HCT116 (cell line): Measurements from ENCODE around the gene PCDH17. TPM values are rescaled to one million over a fixed set of nuclear protein-coding genes. Genes with fewer than 3 reads are reported as not detected.

ENCODE experiments used
- ATAC-seq: fragments of 200-7000 bp; cut with Tn5 transposase; 2 replicates; pipeline ENCODE4 v1.9.1; 2020; ENCODE audit warnings: mild to moderate bottlenecking, moderate library complexity
- BruUV-seq: library from RNA; stranded (reverse); fragments of 400-500 nt; replicated peaks from 2 replicates; lab custom pipeline; 2021; lab: Mats Ljungman, UMichigan
- CTCF ChIA-PET: fragments of 300-600 bp; sonication (Branson Sonifier 250); formaldehyde crosslinking; loops from one replicate; lab custom pipeline; 2021; ENCODE audit warnings: antibody characterized with exemption; lab: Charles Lee
- POLR2A ChIA-PET: fragments of 300-600, 350-600 bp; sonication (Branson Sonifier 250); formaldehyde crosslinking; loops from one replicate; lab custom pipeline; 2021; ENCODE audit warnings: antibody characterized with exemption; lab: Charles Lee
- RAD21 ChIA-PET, 2 experiments: fragments of 300-600 bp; sonication (Branson Sonifier 250); formaldehyde crosslinking; loops; one replicate each; lab custom pipeline; 2023; ENCODE audit warnings: low total read pairs in 2 of 2; ENCODE audit not compliant: uncharacterized antibody in 2 of 2, unreplicated experiment in 2 of 2, low non-redundant PET in 1 of 2; lab: Charles Lee
- DNase-seq: peaks from one replicate; pipeline ENCODE4 v3.0.0-alpha.2; 2010; ENCODE audit warnings: low read depth, low spot score
- H2AFZ ChIP-seq: fragments of 200-600 bp; shearing (Covaris generic), sonication (generic); 2 replicates; pipeline ENCODE4 v1.6.1; 2017; ENCODE audit warnings: low read depth, mixed run types, mixed read lengths, antibody characterized with exemption, low read length; ENCODE audit not compliant: poor library complexity, severe bottlenecking
- H3K27ac ChIP-seq: 2 replicates; pipeline ENCODE4 v1.5.1; 2012; ENCODE audit warnings: low read depth, low read length
- H3K27me3 ChIP-seq: fragments of 200-600 bp; sonication (generic); 2 replicates; pipeline ENCODE4 v1.6.1; 2016; ENCODE audit warnings: mixed run types, low read length, mixed read lengths; ENCODE audit not compliant: insufficient read depth
- H3K36me3 ChIP-seq, 2 experiments: fragments of 200-500 bp in 1 of 2; fragments of 200-600 bp in 1 of 2; sonication (Bioruptor generic) in 1 of 2; sonication (generic) in 1 of 2; 2 replicates each; pipeline versions ENCODE4 v1.5.1 to v1.6.1; 2014 to 2016; ENCODE audit warnings: low read length in 2 of 2, inconsistent platforms in 1 of 2, mixed read lengths in 1 of 2, mixed run types in 1 of 2; ENCODE audit not compliant: insufficient read depth in 2 of 2, control insufficient read depth in 1 of 2
- H3K4me1 ChIP-seq, 2 experiments: fragments of 200-600 bp in 1 of 2; sonication (generic) in 1 of 2; 2 replicates each; pipeline versions ENCODE4 v1.5.1 to v1.6.1; 2012 to 2017; ENCODE audit warnings: low read length in 2 of 2, inconsistent platforms in 1 of 2, mild to moderate bottlenecking in 1 of 2, mixed read lengths in 1 of 2, mixed run types in 1 of 2, moderate library complexity in 1 of 2; ENCODE audit not compliant: insufficient read depth in 2 of 2, control insufficient read depth in 1 of 2
- H3K4me2 ChIP-seq: fragments of 200-600 bp; sonication (generic); 2 replicates; pipeline ENCODE4 v1.6.1; 2017; ENCODE audit warnings: mixed run types, low read length, mixed read lengths
- H3K4me3 ChIP-seq, 2 experiments: fragments of 200-600 bp in 1 of 2; sonication (generic) in 1 of 2; replicated peaks in 1 of 2; 2 replicates each; pipeline ENCODE4 v1.5.1; 2011 to 2016; ENCODE audit warnings: low read length in 2 of 2, control low read depth in 1 of 2, low read depth in 1 of 2, mild to moderate bottlenecking in 1 of 2, mixed read lengths in 1 of 2, mixed run types in 1 of 2
- H3K79me2 ChIP-seq: fragments of 200-600 bp; sonication (generic); 2 replicates; pipeline ENCODE4 v1.6.1; 2017; ENCODE audit warnings: mild to moderate bottlenecking, mixed run types, low read length, moderate library complexity, mixed read lengths; ENCODE audit not compliant: insufficient read depth
- H3K9ac ChIP-seq: fragments of 200-600 bp; sonication (generic); 2 replicates; pipeline ENCODE4 v1.6.1; 2016; ENCODE audit warnings: low read length, mixed read lengths
- H3K9me2 ChIP-seq: fragments of 200-600 bp; sonication (generic), shearing (Covaris generic); 2 replicates; pipeline ENCODE4 v1.6.1; 2017; ENCODE audit warnings: mixed run types, mild to moderate bottlenecking, moderate library complexity; ENCODE audit not compliant: insufficient read depth
- H3K9me3 ChIP-seq, 2 experiments: fragments of 200-500 bp in 1 of 2; fragments of 200-600 bp in 1 of 2; sonication (Bioruptor generic) in 1 of 2; sonication (generic) in 1 of 2; 2 replicates each; pipeline ENCODE4 v1.6.1; 2014 to 2017; ENCODE audit warnings: low read length in 2 of 2, mixed read lengths in 2 of 2, inconsistent platforms in 1 of 2, low read depth in 1 of 2, mild to moderate bottlenecking in 1 of 2, mixed run types in 1 of 2, moderate library complexity in 1 of 2; ENCODE audit not compliant: control insufficient read depth in 1 of 2, insufficient read depth in 1 of 2
- H4K20me1 ChIP-seq: fragments of 200-600 bp; sonication (generic), shearing (Covaris generic); 2 replicates; pipeline ENCODE4 v1.6.1; 2017; ENCODE audit warnings: mixed run types, mild to moderate bottlenecking, moderate library complexity; ENCODE audit not compliant: insufficient read depth
- CBX3 ChIP-seq: IDR thresholded peaks from 2 replicates; pipeline ENCODE4 v1.6.1; 2012; ENCODE audit warnings: low read depth
- EGR1 ChIP-seq: IDR thresholded peaks from 2 replicates; pipeline ENCODE4 v1.6.1; 2012; ENCODE audit warnings: low read depth
- EZH2 ChIP-seq: fragments of 200-600 bp; sonication (generic); IDR thresholded peaks from 2 replicates; pipeline ENCODE4 v1.6.1; 2017; ENCODE audit warnings: antibody characterized with exemption, mixed run types
- EZH2phosphoT487 ChIP-seq: fragments of 200-600 bp; IDR thresholded peaks from 2 replicates; pipeline ENCODE4 v1.6.1; 2018; ENCODE audit warnings: antibody characterized with exemption, borderline replicate concordance
- FOSL1 ChIP-seq: IDR thresholded peaks from 2 replicates; pipeline ENCODE4 v1.6.1; 2012; ENCODE audit warnings: low read depth
- JUND ChIP-seq: IDR thresholded peaks from 2 replicates; pipeline ENCODE4 v1.6.1; 2012
- POLR2AphosphoS5 ChIP-seq: IDR thresholded peaks from 2 replicates; pipeline ENCODE4 v1.6.1; 2011; ENCODE audit warnings: mild to moderate bottlenecking, low read depth, low read length, moderate library complexity
- RAD21 ChIP-seq: IDR thresholded peaks from 2 replicates; pipeline ENCODE4 v1.6.1; 2012; ENCODE audit warnings: low read depth, mild to moderate bottlenecking
- SIN3A ChIP-seq: IDR thresholded peaks from 2 replicates; pipeline ENCODE4 v1.6.1; 2012; ENCODE audit warnings: low read depth
- TCF7L2 ChIP-seq: IDR thresholded peaks from 2 replicates; pipeline ENCODE4 v1.7.0; 2011; ENCODE audit warnings: borderline replicate concordance, inconsistent platforms; ENCODE audit not compliant: insufficient read depth, insufficient read length; ENCODE audit errors: extremely low read depth
- YY1 ChIP-seq: IDR thresholded peaks from 2 replicates; pipeline ENCODE4 v1.6.1; 2011; ENCODE audit warnings: low read length, low read depth, moderate library complexity, mild to moderate bottlenecking; ENCODE audit not compliant: insufficient replicate concordance; ENCODE audit errors: extremely low read depth
- ZNF274 ChIP-seq: fragments of 200-500 bp; sonication (Bioruptor generic); IDR thresholded peaks from 2 replicates; pipeline ENCODE4 v1.6.1; 2014; ENCODE audit warnings: mild to moderate bottlenecking, low read depth, low read length, inconsistent platforms
- intact Hi-C: fragments of 100-400 bp; cut with micrococcal nuclease; formaldehyde crosslinking; loops from 2 replicates; pipeline ENCODE4 v1.10.0; 2022
- total RNA-seq: library from RNA; stranded (reverse); gene quantifications from one replicate; pipeline ENCODE4 v1.2.1, GENCODE V29; 2021; ENCODE audit not compliant: unreplicated experiment
- TF ChIP-seq, protein P1 (sequence below): IDR thresholded peaks from 2 replicates; pipeline ENCODE4 v1.6.1; 2011; ENCODE audit warnings: mild to moderate bottlenecking, low read length, moderate library complexity; ENCODE audit not compliant: insufficient replicate concordance; ENCODE audit errors: extremely low read depth
- TF ChIP-seq, protein P2 (sequence below): IDR thresholded peaks from 2 replicates; pipeline ENCODE4 v1.6.1; 2012

PCDH17 gene
- total RNA-seq, 1 experiment from 2014 or later: 0.02 TPM

DNA sequence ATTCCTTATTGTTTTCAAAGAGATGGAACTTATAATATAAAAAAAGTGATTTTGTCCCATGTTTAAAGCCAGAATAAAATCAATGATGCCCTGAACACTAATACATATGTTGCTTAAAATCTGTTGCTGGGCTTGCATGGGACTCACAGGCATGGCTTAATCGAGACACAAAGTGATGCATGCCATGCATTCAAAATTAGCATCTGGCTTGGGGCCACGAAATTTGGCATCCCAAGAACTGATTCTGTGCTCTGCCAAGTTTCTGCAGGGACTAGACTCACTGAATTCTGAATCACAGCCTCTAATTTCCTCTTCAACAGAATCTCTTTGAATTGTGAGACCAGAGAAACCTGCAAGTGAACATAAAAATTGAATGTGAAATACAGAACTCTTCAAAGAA, 109.2 kb downstream of the PCDH17 start:
- DNase-seq (no peak), ATAC-seq (no peak)
- Histone ChIP-seq H3K36me3 (no peaks in the 10 kb centered on the region), H2AFZ (no peak overlapping the region), H3K4me2 (no peak overlapping the region), H3K27me3 (no peaks in the 10 kb centered on the region), H3K27ac (no peak overlapping the region), H3K9me3 (peaks cover 6 to 9% of the 10 kb centered on the region in 2 experiments; a peak in 2 of 4 replicates), H3K4me1 (no peaks in the 10 kb centered on the region), H3K9ac (no peak overlapping the region), H3K79me2 (no peaks in the 10 kb centered on the region), H4K20me1 (no peaks in the 10 kb centered on the region), H3K4me3 (no peak overlapping the region), H3K9me2 (no peaks in the 10 kb centered on the region)
- CTCF ChIA-PET: no interaction called here
- BruUV-seq: no TSS peak
- TF ChIP-seq POLR2AphosphoS5: no peak
- TF ChIP-seq RAD21: no peak
- TF ChIP-seq, protein P1, sequence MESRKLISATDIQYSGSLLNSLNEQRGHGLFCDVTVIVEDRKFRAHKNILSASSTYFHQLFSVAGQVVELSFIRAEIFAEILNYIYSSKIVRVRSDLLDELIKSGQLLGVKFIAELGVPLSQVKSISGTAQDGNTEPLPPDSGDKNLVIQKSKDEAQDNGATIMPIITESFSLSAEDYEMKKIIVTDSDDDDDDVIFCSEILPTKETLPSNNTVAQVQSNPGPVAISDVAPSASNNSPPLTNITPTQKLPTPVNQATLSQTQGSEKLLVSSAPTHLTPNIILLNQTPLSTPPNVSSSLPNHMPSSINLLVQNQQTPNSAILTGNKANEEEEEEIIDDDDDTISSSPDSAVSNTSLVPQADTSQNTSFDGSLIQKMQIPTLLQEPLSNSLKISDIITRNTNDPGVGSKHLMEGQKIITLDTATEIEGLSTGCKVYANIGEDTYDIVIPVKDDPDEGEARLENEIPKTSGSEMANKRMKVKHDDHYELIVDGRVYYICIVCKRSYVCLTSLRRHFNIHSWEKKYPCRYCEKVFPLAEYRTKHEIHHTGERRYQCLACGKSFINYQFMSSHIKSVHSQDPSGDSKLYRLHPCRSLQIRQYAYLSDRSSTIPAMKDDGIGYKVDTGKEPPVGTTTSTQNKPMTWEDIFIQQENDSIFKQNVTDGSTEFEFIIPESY: no peak
- intact Hi-C loops: no loop called here
- RAD21 ChIA-PET: no interaction called here
- POLR2A ChIA-PET: no interaction called here

DNA sequence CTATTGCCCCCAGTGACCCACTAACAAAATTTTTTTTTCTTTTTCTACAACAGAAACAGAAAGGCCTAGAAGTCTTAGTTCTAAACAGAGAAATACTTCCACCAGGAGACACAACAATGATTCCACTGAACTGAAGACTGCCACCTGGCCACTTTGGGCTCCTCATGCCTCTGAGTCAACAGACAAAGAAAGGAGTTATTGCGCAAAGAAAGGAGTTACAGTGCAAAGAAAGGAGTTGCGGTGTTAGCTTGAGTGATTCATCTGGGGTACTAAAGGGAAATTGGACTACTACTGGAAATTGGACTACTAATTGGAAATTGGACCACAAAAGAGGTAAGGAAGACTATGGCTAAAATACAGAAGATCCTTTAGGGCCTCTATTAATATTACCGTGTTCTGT, 116.6 kb downstream of the PCDH17 start:
- Histone ChIP-seq H3K79me2 (no peaks in the 10 kb centered on the region), H3K4me3 (no peak overlapping the region), H3K27ac (no peak overlapping the region), H3K27me3 (no peaks in the 10 kb centered on the region), H3K4me2 (no peak overlapping the region), H3K4me1 (no peaks in the 10 kb centered on the region), H3K9me2 (no peaks in the 10 kb centered on the region), H3K9me3 (peaks cover 0 to 18% of the 10 kb centered on the region in 2 experiments; a peak in 2 of 4 replicates), H4K20me1 (no peaks in the 10 kb centered on the region), H3K36me3 (no peaks in the 10 kb centered on the region), H2AFZ (no peak overlapping the region), H3K9ac (no peak overlapping the region)
- no peak for TF ChIP-seq YY1
- TF ChIP-seq EZH2phosphoT487: no peak
- TF ChIP-seq CBX3: no peak
- no peak for TF ChIP-seq SIN3A
- TF ChIP-seq EGR1: no peak
- TF ChIP-seq EZH2: no peak
- TF ChIP-seq POLR2AphosphoS5: no peak
- TF ChIP-seq FOSL1: no peak
- TF ChIP-seq, protein P2, sequence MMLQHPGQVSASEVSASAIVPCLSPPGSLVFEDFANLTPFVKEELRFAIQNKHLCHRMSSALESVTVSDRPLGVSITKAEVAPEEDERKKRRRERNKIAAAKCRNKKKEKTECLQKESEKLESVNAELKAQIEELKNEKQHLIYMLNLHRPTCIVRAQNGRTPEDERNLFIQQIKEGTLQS: no peak
- TF ChIP-seq TCF7L2: no peak
- TF ChIP-seq RAD21: no peak
- no peak for TF ChIP-seq ZNF274
- TF ChIP-seq JUND: no peak
- TF ChIP-seq, protein P1: no peak
- ATAC-seq (no peak), DNase-seq (no peak)
- CTCF ChIA-PET: no interaction called here
- intact Hi-C loops: no loop called here
- no TSS peak for BruUV-seq
- RAD21 ChIA-PET: no interaction called here
- POLR2A ChIA-PET: no interaction called here
